Activated CD4-positive, alpha-beta T cell treated with anti-CD3 and anti-CD28 coated beads, Interleukin-2, amount 50 U/mL, for 1 hour (primary cell): ENCODE measurements around the gene RASEF.

ENCODE experiments used
- DNase-seq: peaks from one replicate; pipeline ENCODE4 v3.0.0-alpha.2; 2020

The RASEF gene

GRCh38 chr9:83047839-83048775 is 14.8 kb downstream of the RASEF start:
- no peak for DNase-seq

- no peak for DNase-seq
Measured at GRCh38 chr9:83043597-83043996, 19.3 kb downstream of the RASEF start.

DNA sequence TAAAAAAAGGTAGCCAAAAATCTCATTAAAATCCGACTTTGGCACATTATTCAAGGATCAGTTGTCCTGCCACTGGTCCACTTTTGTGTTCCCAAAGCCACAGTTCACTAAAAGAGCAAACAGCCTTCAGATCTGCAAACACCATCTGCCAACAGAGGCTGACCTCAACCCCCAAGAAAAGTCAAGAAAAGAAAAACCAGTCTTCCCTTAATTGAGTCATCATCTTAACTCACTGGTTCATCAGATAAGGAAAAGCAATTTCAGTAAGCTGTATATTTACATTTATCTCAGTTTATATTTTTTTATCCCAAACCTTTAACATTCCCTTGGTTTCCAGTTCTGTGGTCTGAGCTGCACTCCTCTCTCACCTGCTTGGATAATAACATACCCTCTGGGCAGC is 21.2 kb downstream of the RASEF start:
- DNase-seq, result no peak

DNA sequence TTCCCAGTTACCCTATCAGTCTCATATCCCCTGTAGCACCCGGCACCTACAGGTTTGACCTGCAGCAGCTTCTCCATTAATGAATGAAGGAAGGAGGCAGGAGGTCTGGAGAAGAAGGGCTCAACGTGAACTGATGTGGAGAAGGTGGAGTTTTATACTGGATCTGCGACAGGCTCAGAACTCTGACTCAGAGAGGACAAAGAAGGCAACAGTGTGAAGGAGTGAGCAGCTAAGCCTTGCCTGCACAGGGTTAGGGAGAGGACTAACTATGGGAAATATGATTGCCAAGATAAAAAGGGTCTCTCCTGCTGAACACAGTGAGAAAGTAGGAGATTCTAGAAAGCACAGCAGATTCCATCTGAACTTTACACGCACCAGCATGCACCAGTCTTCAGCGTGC is 23.6 kb downstream of the RASEF start:
- DNase-seq, result no peak

- DNase-seq, result no peak
Measured at GRCh38 chr9:83036043-83036442, 26.9 kb downstream of the RASEF start.

GRCh38 chr9:83035143-83035542 is 27.8 kb downstream of the RASEF start:
- no peak for DNase-seq

DNA sequence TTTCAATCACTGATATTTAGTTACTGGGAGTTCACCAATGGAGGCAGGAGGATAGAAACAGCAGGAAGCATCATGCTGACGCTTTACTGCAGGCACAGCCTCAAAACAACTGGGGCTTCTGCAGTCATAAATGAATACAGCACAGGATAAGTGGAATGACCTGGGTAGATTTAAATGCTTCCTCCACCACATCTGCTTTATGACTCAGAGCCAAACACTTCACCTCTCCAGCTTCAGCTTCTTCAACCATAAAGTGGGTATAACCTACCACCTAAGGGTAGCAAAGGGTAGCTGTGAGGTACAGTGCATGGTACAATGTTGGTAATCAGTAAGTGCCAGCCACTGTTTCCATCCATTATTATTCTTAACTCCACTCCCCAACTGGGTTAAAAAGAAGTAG is 28.4 kb downstream of the RASEF start:
- no peak for DNase-seq

GRCh38 chr9:83034026-83034425 is 28.9 kb downstream of the RASEF start:
- no peak for DNase-seq

DNA sequence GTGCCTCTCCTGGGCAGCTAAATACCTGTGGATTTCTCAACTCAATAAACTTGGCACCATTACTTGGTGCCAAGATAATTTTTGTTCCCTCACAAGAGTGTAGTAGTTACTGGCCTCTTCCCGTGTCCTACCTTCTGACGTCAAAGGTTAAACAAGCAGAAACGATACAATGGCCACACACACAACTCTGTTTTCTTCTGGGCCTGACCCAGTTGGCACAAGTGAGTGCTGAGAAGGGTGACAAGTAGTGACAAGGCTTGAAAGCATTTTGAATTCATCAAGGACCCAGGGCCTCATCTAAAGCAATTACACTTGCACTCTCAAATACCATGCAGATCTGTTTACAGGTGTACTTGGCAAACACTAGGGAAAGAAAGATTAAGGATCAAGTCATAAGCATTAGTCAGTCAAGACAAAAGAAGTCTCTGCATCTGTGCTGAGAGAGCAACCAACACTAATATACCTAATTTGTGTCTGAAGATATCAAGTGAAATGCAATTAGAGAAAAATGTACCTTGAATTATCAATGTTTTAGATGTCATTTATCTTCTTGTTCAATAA is 30.8 kb downstream of the RASEF start:
- DNase-seq, result no peak

GRCh38 chr9:83030391-83031107 is 32.4 kb downstream of the RASEF start:
- DNase-seq, result no peak

DNA sequence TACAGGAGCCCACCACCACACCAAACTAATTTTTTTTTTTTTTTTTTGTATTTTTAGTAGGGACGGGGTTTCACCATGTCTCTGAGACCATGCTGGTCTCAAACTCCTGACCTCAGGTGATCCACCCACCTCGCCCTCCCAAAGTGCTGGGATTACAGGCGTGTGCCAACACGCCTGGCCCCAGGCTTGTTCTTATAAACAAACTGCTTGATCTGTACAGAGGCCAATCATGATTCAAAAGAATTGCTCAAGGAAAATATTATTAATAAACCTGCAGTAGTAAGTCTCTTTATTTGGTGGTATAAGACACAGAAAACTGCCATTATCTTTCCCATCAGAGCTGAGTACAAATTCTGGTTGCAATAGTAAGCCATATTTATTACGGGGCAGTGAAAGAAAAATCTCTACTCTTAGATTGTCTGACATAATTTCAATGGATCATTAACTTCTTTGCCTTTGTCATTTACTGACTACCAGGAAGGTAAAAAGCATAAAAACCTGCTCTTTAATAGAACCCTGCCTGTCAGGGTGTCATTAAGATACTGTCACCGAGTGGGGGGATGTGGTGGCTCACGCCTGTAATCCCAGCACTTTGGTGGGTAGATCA is 33.3 kb downstream of the RASEF start:
- no peak for DNase-seq

GRCh38 chr9:83027153-83027891 is 35.6 kb downstream of the RASEF start:
- no peak for DNase-seq

DNA sequence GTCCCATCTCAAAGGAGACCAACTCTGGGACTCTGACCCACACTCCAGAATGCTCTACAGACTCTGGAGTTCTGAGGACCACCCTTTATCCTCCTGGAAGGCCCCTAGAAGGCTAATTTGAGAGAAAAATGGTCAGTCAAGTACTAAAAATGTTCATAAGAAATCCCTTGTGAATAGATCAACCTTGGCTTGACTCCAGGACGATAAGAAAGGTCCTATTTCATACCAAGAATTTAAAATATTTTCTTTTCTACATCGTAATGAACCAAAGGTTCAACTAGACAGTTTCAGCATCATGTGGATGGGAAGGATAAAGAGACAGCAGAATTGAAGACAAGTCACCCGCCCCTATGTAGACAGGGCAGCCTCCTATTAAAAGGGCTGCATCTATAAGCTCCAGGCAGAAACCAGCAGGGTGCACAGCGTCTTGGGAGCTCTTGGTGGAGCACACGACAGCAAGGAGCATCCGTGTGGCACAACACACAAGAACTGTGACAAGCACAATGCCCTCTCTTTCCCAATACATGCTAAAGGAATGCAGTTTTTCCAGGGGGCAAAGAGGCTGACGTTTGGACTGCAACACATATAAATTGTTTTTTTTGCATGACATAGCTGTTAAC is 38.3 kb downstream of the RASEF start:
- DNase-seq, result no peak

DNA sequence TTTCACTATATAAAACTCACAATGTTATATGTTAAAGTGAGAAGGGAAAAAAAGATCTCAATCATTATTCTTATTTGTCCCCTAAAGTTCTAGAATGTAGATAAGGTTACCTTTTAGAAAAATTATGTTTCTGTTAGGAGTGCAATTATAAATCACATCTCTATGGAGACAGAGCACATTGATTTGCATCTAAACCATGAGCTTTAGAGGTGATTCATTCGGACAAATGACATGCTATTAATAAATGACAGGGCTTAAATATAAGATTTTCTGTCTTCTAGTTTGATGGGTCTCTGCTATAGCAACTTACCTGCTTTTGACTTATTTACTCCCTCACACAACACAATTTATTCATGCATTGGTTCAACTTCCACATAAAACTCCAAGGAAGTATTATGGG is 39.8 kb downstream of the RASEF start:
- no peak for DNase-seq

DNA sequence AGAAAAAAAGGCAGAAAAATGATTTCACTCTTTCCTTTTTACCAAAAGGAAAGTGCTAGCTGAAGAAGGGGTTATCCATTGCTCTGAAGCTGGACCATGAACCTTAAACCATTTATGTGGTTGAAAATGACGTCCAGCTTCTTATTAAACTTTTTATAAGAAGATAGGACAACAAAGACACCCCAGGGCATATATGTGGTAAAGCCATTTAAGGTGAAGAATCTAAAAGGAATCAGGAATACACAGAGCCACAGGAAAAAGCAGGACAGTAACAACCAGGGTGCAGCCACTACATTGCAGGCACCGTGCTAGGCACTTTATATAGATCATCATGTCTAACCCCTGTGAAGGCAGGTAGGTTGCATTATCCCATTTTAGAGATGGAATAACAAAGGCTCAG is 42.1 kb downstream of the RASEF start:
- no peak for DNase-seq

DNA sequence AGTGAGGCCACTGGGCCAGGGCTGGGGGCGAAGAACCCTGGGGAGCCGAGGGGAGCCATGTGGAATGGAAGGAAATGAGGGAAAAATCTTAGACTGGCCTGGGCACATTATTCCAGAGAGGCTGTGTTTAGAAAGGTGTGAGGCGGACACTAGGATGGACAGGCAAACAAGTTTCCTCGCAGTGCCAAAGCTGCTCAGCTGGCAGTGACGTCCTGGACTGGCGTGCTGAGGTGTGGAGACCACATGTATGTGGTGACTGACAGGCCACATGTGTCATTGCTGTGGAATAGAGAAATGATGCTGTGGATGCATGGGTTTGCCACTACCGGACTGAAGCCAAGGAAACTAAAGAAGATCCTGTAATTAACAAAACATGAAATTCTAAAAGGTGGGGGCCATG is 42.6 kb downstream of the RASEF start:
- no peak for DNase-seq

GRCh38 chr9:83019246-83019645 is 43.7 kb downstream of the RASEF start:
- DNase-seq, result no peak

GRCh38 chr9:83015897-83016296 is 47.0 kb downstream of the RASEF start:
- no peak for DNase-seq

DNA sequence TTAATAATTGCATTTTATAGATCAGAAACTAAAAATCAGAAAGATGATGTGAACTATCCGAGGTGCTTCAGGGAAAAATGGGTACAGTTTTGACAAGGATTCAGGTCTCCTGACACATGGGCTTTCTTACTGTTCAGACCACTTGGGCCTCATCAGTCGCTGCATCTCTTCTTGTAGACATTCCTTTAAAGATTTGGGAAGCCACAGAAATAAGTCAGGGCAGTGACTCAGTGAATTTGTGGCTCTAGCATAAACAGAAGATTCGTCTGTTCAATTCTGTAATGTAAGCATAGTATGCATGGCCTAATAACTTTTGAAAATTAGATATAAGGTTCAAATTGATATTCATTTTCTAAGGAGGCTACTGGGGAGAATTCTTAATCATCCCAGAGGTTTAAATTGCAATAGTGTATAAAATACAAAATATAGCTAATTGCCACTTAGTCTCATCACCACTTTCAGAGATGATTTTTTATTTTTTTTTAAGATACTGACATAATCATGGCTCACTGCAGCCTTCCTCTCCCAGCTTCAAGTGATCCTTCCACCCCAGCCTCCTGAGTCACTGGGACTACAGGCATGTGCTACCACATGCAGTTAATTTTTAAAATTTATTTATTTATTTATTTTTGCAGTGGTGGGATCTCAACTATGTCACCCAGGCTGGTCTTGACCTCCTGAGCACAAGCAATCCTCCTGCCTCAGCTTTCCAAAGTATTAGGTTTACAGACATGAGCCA is 48.9 kb downstream of the RASEF start:
- DNase-seq, result no peak

GRCh38 chr9:83012922-83013838 is 49.8 kb downstream of the RASEF start:
- no peak for DNase-seq
